Heart left ventricle (tissue), 16 donors: ENCODE data around the gene DOCK1. TPM values are rescaled to one million over a fixed set of nuclear protein-coding genes. Genes with fewer than 3 reads are reported as not detected.

ENCODE experiments used
- ATAC-seq, 4 donors: fragments of 200-7000 bp; cut with Tn5 transposase; one replicate each; pipeline ENCODE4 v1.9.1; 2020 to 2022; ENCODE audit warnings: moderate library complexity in 4 of 4, mild to moderate bottlenecking in 3 of 4, moderate number of reproducible peaks in 1 of 4
- DNase-seq, 5 donors: peaks; one replicate each; pipeline ENCODE4 v3.0.0-alpha.2; 2020
- H3K27ac ChIP-seq, 12 donors: fragments of 200-600 bp; sonication (generic) in 4 of 12; one replicate each; pipeline versions ENCODE4 v1.5.0 to v1.8.0; 2016 to 2022; ENCODE audit warnings: mild to moderate bottlenecking in 2 of 12
- H3K27me3 ChIP-seq, 9 donors: fragments of 200-600 bp; sonication (generic) in 2 of 9; one replicate each; pipeline versions ENCODE4 v1.5.1 to v1.8.0; 2016 to 2022; ENCODE audit warnings: mild to moderate bottlenecking in 3 of 9
- H3K36me3 ChIP-seq, 9 donors: fragments of 200-600 bp; sonication (generic) in 2 of 9; one replicate each; pipeline versions ENCODE4 v1.5.0 to v1.8.0; 2018 to 2022; ENCODE audit warnings: mild to moderate bottlenecking in 2 of 9
- H3K4me1 ChIP-seq, 12 donors: fragments of 200-600 bp; sonication (generic) in 4 of 12; one replicate each; pipeline versions ENCODE4 v1.5.0 to v1.8.0; 2016 to 2022; ENCODE audit warnings: mild to moderate bottlenecking in 3 of 12
- H3K4me3 ChIP-seq, 12 donors: fragments of 200-600 bp; sonication (generic) in 4 of 12; one replicate each; pipeline versions ENCODE4 v1.5.0 to v1.8.0; 2017 to 2022; ENCODE audit warnings: mild to moderate bottlenecking in 9 of 12, moderate library complexity in 4 of 12
- H3K9me3 ChIP-seq, 12 donors: fragments of 200-600 bp; sonication (generic) in 4 of 12; one replicate each; pipeline versions ENCODE4 v1.5.0 to v1.8.0; 2016 to 2022; ENCODE audit warnings: mild to moderate bottlenecking in 1 of 12
- CTCF ChIP-seq, 12 donors: fragments of 200-600 bp; sonication (generic) in 4 of 12; IDR thresholded peaks; one replicate each; pipeline versions ENCODE4 v1.5.0 to v1.8.0; 2018 to 2022; ENCODE audit warnings: antibody characterized with exemption in 12 of 12, mild to moderate bottlenecking in 5 of 12
- POLR2A ChIP-seq, 2 donors: fragments of 450-650 bp; IDR thresholded peaks; one replicate each; pipeline ENCODE4 v1.6.1; 2017; ENCODE audit warnings: antibody characterized with exemption in 2 of 2, mild to moderate bottlenecking in 2 of 2, moderate library complexity in 2 of 2
- WGBS, 4 donors: extraction: QIAGEN DNeasy Blood & Tissue Kit in 2 of 4; methylation state at CpG; one replicate each; pipeline versions ENCODE4 v1.1.5 to v1.1.7; 2013 to 2018; 5-methylcytosine and 5-hydroxymethylcytosine counted together
- intact Hi-C, 10 donors: fragments of 100-400 bp; cut with DNase I; formaldehyde crosslinking; loops; one replicate each; pipeline versions ENCODE4 v1.11.1 to v1.14.2; 2022
- polyA plus RNA-seq, 2 donors: library from polyadenylated mRNA; stranded (reverse); fragments of 200-250 nt; gene quantifications; one replicate each; pipeline ENCODE4 v1.2.3, GENCODE V29; 2013
- total RNA-seq, 9 donors: library from RNA; depleted of rRNA in 2 of 9; stranded (reverse); fragments of >200 nt in 2 of 9; fragmentation: NEBNext Ultra II Directional in 3 of 9; extraction: Animal tissue kit (Norgen Biotek cat#: 25700) in 3 of 9; gene quantifications; one replicate each; pipeline versions ENCODE4 v1.1.0 to v1.2.4, GENCODE V29; 2016 to 2023
- donor health status: ischemic (EF 13 %, LVEDD 7.1; RV severe dilation, severe dysfunction).
- donor health status: healthy with polysubstance abuse.
- donor health status: DM: no; HTN: yes; CAD: no.
- donor health status: DM: no; HTN: no; CAD: no.
- donor health status: ischemic (EF 25% LVEDD 6.9; RV normal size, moderate dysfunction).
- donor health status: ischemic (EF 25% LVEDD 5.7; RV mildly dilated, moderate dysfunction).
- donor health status: healthy.
- donor health status: DM: yes; HTN: yes; CAD: no.
- donor health status: ischemic (EF 35%, LVEDD 5.7; RV mildly dilated, moderate dysfunction).
- donor health status: nonischemic (EF 11% LVEDD 7.7; RV severe dilation, severe dysfunction).
- donor health status: DM: yes; HTN: yes; CAD: no.
- donor health status: PGD.
- donor health status: ischemic (EF 29% LVEDD 5.4; RV normal size, mild dysfunction).
- donor health status: nonischemic (EF 23%, LVEDD 6.1; RV moderate dilation, normal function).

Gene DOCK1
- total and polyA plus RNA-seq, 11 donors: 5.0 to 31.6 (median 18.6) TPM

- 88 to 90% (median 89%) methylated on average over 15 of the region's 15 CpGs for WGBS, 4 donors
- DNase-seq (no peak), ATAC-seq (no peak)
- Histone ChIP-seq H3K36me3 (no peaks in the 10 kb centered on the region), H3K27me3 (no peaks in the 10 kb centered on the region), H3K4me1 (peaks cover 0 to 14% (median 0%) of the 10 kb centered on the region in 12 donors), H3K27ac (no peak overlapping the region), H3K9me3 (no peaks in the 10 kb centered on the region), H3K4me3 (no peak overlapping the region)
- intact Hi-C loops: no loop called here
- TF ChIP-seq CTCF (IDR thresholded peaks at IDR 0.05): no peak
- no peak for TF ChIP-seq POLR2A (IDR thresholded peaks at IDR 0.05)
Observed at GRCh38 chr10:127148066-127148932, 243.1 kb downstream of the DOCK1 start.

GRCh38 chr10:127148933-127149220, 243.6 kb downstream of the DOCK1 start:
- TF ChIP-seq CTCF (IDR thresholded peaks at IDR 0.05) (no peak), POLR2A (IDR thresholded peaks at IDR 0.05) (no peak)
- H3K27me3 ChIP-seq: no peaks in the 10 kb centered on the region
- H3K36me3 ChIP-seq: no peaks in the 10 kb centered on the region
- intact Hi-C loops: no loop called here
- no peak overlapping the region for H3K27ac ChIP-seq
- no peaks in the 10 kb centered on the region for H3K9me3 ChIP-seq
- peaks cover 0 to 14% (median 0%) of the 10 kb centered on the region in 12 donors for H3K4me1 ChIP-seq
- 89 to 95% (median 94%) methylated on average over 2 of the region's 2 CpGs for WGBS, 4 donors
- no peak for DNase-seq
- no peak overlapping the region for H3K4me3 ChIP-seq
- ATAC-seq: no peak

DNA sequence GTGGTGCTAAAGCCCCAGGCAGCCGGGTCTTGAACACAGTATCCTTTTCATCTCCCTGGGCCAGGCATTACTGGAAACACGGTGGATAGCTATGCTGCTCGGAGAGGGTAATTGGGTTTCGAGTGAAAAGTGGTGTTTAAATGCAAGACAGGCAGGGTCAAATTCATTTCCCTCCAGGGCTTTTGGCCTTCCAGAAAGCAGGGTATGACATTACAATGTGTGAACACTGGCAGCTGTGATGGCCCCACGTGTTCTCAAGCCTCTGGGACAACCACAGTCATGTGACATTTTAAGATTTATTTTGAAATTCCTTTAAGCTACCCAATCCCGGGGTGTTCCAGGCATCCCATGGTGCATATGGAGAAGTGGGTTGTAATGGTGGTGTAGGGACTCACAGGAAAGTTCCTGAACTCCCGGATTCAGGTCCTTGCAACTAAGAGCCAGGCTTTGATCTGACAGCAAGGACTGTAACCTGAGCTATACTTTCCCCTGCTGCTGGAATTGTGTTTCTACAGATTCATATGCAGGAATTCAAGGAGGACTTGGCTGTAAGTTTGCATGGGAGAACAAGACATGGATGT, 244.4 kb downstream of the DOCK1 start:
- no peaks in the 10 kb centered on the region for H3K27me3 ChIP-seq
- no peaks in the 10 kb centered on the region for H3K9me3 ChIP-seq
- H3K4me1 ChIP-seq: peaks cover 0 to 14% (median 0%) of the 10 kb centered on the region in 12 donors
- no peak for ATAC-seq
- H3K4me3 ChIP-seq: no peak overlapping the region
- no peak for DNase-seq
- H3K27ac ChIP-seq: no peak overlapping the region
- H3K36me3 ChIP-seq: no peaks in the 10 kb centered on the region
- 84 to 91% (median 87%) methylated on average over 7 of the region's 7 CpGs for WGBS, 4 donors
- TF ChIP-seq POLR2A (IDR thresholded peaks at IDR 0.05) (no peak), CTCF (IDR thresholded peaks at IDR 0.05) (no peak)
- intact Hi-C loops: no loop called here

- ATAC-seq: no peak
- peaks cover 0 to 14% (median 0%) of the 10 kb centered on the region in 12 donors for H3K4me1 ChIP-seq
- no peaks in the 10 kb centered on the region for H3K36me3 ChIP-seq
- no peak overlapping the region for H3K27ac ChIP-seq
- H3K27me3 ChIP-seq: no peaks in the 10 kb centered on the region
- H3K4me3 ChIP-seq: no peak overlapping the region
- DNase-seq: no peak
- H3K9me3 ChIP-seq: no peaks in the 10 kb centered on the region
- TF ChIP-seq CTCF (IDR thresholded peaks at IDR 0.05): no peak
- no peak for TF ChIP-seq POLR2A (IDR thresholded peaks at IDR 0.05)
- 89 to 98% (median 95%) methylated on average over 5 of the region's 5 CpGs for WGBS, 4 donors
- intact Hi-C loops: no loop called here
Observed at GRCh38 chr10:127150136-127150535, 244.9 kb downstream of the DOCK1 start.
